SK-N-SH (cell line): ENCODE data around the gene CFAP74. TPM values are rescaled to one million over a fixed set of nuclear protein-coding genes. Genes with fewer than 3 reads are reported as not detected.
A peak's percentile ranks its signal among the peaks of the same experiment; 100 is the strongest.

Source experiments
- CHD2 ChIP-seq: fragments of 150-350 bp; IDR thresholded peaks from 2 replicates; pipeline ENCODE4 v1.6.1; 2018; ENCODE audit warnings: low read length; ENCODE audit not compliant: partially characterized antibody
- EZH2phosphoT487 ChIP-seq: fragments of 200-600 bp; sonication (generic); IDR thresholded peaks from 2 replicates; pipeline ENCODE4 v1.6.1; 2017; ENCODE audit warnings: low read depth, mixed run types, mild to moderate bottlenecking, antibody characterized with exemption, moderate library complexity, borderline replicate concordance
- FOSL2 ChIP-seq: IDR thresholded peaks from 2 replicates; pipeline ENCODE4 v1.4.0; 2012; ENCODE audit warnings: low read depth, mild to moderate bottlenecking, moderate library complexity, borderline replicate concordance
- GABPA ChIP-seq: IDR thresholded peaks from 2 replicates; pipeline ENCODE4 v1.4.0; 2012; ENCODE audit warnings: low read depth, mild to moderate bottlenecking
- GATA2 ChIP-seq: sonication (generic); formaldehyde crosslinking; IDR thresholded peaks from 2 replicates; pipeline ENCODE4 v1.5.0; 2020; ENCODE audit warnings: mild to moderate bottlenecking, missing genetic modification reagents
- MAX ChIP-seq: IDR thresholded peaks from 2 replicates; pipeline ENCODE4 v1.4.0; 2012; ENCODE audit warnings: low read depth
- PBX3 ChIP-seq: IDR thresholded peaks from 2 replicates; pipeline ENCODE4; 2012
- POLR2AphosphoS5 ChIP-seq: IDR thresholded peaks from 2 replicates; pipeline ENCODE4 v1.6.1; 2012; ENCODE audit warnings: low read depth, low read length
- RAD21 ChIP-seq: IDR thresholded peaks from 2 replicates; pipeline ENCODE4 v1.6.1; 2012; ENCODE audit warnings: mild to moderate bottlenecking, low read length
- RCOR1 ChIP-seq: fragments of 150-350 bp; IDR thresholded peaks from 2 replicates; pipeline ENCODE4 v1.6.1; 2017; ENCODE audit warnings: antibody characterized with exemption, low read length
- RFX5 ChIP-seq: IDR thresholded peaks from 2 replicates; pipeline ENCODE4 v1.6.1; 2012; ENCODE audit warnings: mild to moderate bottlenecking, improper control_type of control experiment, low read length
- RXRA ChIP-seq: IDR thresholded peaks from 2 replicates; pipeline ENCODE4 v1.4.0; 2012; ENCODE audit warnings: low read depth, mild to moderate bottlenecking, borderline replicate concordance
- SMC3 ChIP-seq: IDR thresholded peaks from 2 replicates; pipeline ENCODE4 v1.6.1; 2012; ENCODE audit warnings: low read depth, low read length, improper control_type of control experiment
- polyA plus RNA-seq, 3 experiments: library from polyadenylated mRNA; depleted of rRNA; stranded (reverse); fragments of >200 nt; gene quantifications; 2 replicates each; pipeline ENCODE4 v1.2.3, GENCODE V29; 2012
- TF ChIP-seq, protein P1 (sequence below): fragments of 200-600 bp; sonication (generic); IDR thresholded peaks from 2 replicates; pipeline ENCODE4 v1.6.1; 2017; ENCODE audit warnings: antibody characterized with exemption, mild to moderate bottlenecking, moderate library complexity
- TF ChIP-seq, protein P2 (sequence below): fragments of 150-350 bp; IDR thresholded peaks from 2 replicates; pipeline ENCODE4 v1.6.1; 2017; ENCODE audit warnings: antibody characterized with exemption, low read length, low read depth, borderline replicate concordance
- TF ChIP-seq, protein P3 (sequence below): IDR thresholded peaks from 2 replicates; pipeline ENCODE4 v1.4.0; 2012; ENCODE audit warnings: low read depth, borderline replicate concordance

CFAP74 gene
- polyA plus RNA-seq, 1 of the 3 experiments (the other 2 are of a cell fraction): not detected

DNA sequence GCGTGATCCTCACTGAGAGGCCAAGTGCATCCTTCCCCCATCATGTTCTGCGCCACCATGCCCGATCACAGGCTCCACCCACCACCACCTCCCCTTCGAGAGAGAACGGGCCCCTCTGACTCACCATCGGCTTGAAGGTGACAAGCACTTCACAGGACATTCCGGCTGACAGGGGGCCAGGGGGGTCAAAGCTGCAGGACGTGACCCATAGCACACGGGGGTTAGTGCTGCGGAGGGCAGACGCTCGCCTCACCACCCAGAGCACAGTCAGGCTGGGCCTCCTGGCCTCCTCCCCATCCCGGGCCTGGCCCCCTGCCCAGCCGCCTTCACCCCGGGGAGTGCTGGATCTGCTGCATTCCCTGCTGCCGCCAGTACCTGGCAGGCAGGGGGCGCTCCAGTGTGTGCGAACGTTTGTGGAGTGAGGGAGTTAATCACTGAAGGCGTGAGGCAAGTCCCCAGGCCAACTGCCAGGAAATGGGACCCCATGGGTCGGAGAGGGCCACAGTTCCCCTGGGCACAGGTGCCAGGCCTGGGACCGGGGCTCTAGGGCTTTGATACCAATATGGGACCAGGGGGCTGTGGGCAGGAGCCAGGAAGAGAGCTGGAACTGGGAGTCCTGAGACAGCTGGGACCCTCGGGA is 43.6 kb downstream of the CFAP74 start (continued):
- no peak for TF ChIP-seq GATA2 (CRISPR knock-in tag)
- no peak for TF ChIP-seq POLR2AphosphoS5
- TF ChIP-seq RXRA: no peak
- TF ChIP-seq SMC3: peak; percentile 83
- TF ChIP-seq FOSL2: no peak
- TF ChIP-seq EZH2phosphoT487: no peak
- TF ChIP-seq, protein P1, sequence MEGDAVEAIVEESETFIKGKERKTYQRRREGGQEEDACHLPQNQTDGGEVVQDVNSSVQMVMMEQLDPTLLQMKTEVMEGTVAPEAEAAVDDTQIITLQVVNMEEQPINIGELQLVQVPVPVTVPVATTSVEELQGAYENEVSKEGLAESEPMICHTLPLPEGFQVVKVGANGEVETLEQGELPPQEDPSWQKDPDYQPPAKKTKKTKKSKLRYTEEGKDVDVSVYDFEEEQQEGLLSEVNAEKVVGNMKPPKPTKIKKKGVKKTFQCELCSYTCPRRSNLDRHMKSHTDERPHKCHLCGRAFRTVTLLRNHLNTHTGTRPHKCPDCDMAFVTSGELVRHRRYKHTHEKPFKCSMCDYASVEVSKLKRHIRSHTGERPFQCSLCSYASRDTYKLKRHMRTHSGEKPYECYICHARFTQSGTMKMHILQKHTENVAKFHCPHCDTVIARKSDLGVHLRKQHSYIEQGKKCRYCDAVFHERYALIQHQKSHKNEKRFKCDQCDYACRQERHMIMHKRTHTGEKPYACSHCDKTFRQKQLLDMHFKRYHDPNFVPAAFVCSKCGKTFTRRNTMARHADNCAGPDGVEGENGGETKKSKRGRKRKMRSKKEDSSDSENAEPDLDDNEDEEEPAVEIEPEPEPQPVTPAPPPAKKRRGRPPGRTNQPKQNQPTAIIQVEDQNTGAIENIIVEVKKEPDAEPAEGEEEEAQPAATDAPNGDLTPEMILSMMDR: peak; percentile 73
- TF ChIP-seq, protein P2, sequence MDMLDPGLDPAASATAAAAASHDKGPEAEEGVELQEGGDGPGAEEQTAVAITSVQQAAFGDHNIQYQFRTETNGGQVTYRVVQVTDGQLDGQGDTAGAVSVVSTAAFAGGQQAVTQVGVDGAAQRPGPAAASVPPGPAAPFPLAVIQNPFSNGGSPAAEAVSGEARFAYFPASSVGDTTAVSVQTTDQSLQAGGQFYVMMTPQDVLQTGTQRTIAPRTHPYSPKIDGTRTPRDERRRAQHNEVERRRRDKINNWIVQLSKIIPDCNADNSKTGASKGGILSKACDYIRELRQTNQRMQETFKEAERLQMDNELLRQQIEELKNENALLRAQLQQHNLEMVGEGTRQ: no peak
- no peak for TF ChIP-seq CHD2
- TF ChIP-seq, protein P3, sequence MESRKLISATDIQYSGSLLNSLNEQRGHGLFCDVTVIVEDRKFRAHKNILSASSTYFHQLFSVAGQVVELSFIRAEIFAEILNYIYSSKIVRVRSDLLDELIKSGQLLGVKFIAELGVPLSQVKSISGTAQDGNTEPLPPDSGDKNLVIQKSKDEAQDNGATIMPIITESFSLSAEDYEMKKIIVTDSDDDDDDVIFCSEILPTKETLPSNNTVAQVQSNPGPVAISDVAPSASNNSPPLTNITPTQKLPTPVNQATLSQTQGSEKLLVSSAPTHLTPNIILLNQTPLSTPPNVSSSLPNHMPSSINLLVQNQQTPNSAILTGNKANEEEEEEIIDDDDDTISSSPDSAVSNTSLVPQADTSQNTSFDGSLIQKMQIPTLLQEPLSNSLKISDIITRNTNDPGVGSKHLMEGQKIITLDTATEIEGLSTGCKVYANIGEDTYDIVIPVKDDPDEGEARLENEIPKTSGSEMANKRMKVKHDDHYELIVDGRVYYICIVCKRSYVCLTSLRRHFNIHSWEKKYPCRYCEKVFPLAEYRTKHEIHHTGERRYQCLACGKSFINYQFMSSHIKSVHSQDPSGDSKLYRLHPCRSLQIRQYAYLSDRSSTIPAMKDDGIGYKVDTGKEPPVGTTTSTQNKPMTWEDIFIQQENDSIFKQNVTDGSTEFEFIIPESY: no peak
- no peak for TF ChIP-seq GABPA
- TF ChIP-seq RCOR1: no peak
- no peak for TF ChIP-seq RFX5
- TF ChIP-seq RAD21: peak; percentile 78
- no peak for TF ChIP-seq MAX
- no peak for TF ChIP-seq PBX3
